OCI-LY1 (cell line): Measurements from ENCODE around the gene CTDSPL2.

Experiments used
- CTCF ChIP-seq: fragments of 200-600 bp; sonication (generic), shearing (Covaris generic); IDR thresholded peaks from 2 replicates; pipeline ENCODE4 v1.5.1; 2017; ENCODE audit warnings: mild to moderate bottlenecking, antibody characterized with exemption, low read length, moderate library complexity, mixed read lengths
- EZH2 ChIP-seq: fragments of 200-600 bp; sonication (generic), shearing (Covaris generic); IDR thresholded peaks from 2 replicates; pipeline ENCODE4 v1.8.0; 2017; ENCODE audit warnings: borderline replicate concordance, mixed run types, mild to moderate bottlenecking, antibody characterized with exemption, low read length, moderate library complexity, mixed read lengths

DNA sequence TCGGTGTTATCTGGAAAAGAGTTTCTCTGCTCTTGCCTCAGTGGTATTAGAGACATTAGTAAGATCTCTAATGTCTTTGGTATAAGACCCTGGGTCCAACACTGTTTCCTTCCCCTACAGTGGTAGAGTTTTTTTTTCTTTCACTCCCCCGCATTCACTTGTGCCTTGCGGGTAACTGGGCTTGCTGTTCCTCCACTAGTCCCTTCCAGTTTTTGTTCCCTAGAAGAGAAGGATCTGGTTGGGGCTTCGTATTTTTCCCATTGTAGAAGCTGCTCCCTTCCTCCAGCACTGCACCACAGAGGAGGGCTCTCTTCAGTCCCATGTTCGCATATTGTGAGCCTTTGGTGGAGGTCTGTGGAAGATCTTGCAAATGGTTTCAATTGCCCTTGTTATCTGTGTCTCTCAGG is 13.7 kb downstream of the CTDSPL2 start:
- TF ChIP-seq CTCF (no peak), EZH2 (no peak)
